Activated CD4-positive, alpha-beta T cell treated with anti-CD3 and anti-CD28 coated beads, Interleukin-10, Interleukin-2, amounts not matched to agents 100 ng/mL and 50 ng/mL, durations not matched to agents 16 hours and 8 hours (primary cell): ENCODE results near the gene LLCFC1.

ENCODE experiments used
- DNase-seq: peaks from one replicate; pipeline ENCODE4 v3.0.0-alpha.2; 2020

LLCFC1 gene

DNA sequence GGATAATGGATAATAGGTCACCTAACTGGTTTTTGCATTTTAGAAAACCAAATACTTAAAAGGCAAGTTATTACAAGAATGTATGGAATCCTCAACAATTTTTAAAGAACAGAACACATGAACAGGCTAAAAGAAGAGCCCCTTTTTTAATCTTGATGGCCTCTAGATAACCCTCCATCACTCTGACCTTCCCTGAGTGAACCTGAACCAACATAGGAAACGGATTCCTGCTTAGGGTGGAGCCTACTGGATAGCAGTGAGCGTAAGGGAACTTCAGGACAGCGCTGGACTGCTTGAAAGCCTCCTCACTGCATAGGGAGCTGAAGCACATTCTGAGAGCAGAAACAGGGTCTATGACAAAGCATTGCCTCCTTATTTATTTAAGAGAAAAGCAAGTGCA lies 26.2 kb upstream of the LLCFC1 start:
- no peak for DNase-seq

DNA sequence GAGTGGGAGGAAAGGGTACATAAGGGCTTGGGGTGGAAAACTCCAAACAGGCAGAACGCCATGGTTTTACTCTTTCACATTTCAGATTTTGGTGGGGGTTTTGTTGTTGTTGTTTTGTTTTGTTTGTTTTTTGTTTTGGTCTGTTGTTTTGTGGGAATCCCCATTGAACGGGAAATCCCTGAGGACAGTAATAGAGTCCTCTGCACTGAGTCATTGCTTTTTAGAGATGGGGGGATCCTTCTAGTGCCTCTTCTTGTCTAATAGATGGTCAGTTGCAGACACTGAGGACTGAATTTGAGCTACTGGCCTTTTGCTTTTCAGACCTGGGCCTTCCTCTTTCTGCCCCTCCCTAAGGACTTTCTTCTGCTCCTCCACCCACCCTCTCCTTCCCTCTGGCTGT lies 25.7 kb upstream of the LLCFC1 start:
- DNase-seq: no peak

DNA sequence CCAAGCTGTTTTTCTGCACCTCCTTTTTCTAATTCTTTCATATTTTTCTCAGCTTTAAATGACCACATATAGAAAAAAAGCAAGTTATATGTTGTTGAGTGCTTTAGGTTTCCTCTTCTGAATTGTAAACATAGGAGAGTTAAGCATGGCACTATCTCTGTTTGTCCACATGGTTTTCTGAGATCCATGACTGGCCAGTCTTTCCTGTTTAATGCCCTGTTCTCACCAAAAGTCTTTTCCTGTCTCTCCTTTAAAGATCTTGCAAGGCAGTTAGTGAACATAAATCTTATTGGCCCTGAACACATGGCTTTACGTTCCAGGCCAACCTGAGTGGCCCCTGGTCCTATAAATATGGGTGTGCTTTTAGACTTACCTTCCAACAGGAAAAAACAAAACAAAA lies 25.2 kb upstream of the LLCFC1 start:
- DNase-seq: no peak

DNA sequence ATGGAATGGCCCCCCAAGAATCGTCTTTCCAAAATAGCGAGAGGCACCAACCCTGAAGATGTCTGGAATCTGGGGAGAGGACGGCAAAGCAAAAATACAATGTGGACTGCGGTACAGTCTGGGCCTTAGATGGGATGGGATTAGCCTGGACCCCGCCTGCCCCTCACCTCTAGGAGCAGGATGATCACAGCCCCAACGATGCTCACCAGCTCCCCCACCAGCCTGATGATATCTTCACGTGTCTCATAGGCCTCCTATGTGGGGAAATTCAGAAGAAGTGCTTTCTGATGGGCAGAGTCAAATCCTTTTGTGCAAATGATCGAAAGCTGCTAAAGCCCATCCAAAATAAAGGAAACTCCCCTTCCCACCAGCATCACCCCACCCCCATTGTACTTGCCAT lies 24.0 kb upstream of the LLCFC1 start:
- DNase-seq: no peak

DNA sequence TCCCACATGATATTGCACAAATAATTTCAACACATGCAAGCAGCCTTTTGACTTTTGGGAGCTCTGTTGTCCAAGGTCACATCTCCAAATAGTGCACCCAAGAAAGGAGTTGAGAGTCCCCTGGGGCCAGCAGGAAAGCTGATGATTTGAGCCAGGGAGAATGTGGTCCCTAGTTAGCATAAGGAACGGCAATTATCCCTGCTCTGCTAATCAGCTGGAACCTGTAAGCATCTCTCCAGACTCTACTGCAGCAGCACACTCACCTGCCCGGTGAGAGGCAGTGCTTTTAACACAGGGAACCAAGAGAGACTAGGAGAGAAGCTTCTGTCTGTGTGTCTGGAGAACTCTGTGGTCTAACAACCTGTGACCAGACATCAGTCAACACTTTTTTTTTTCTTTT lies 22.8 kb upstream of the LLCFC1 start:
- DNase-seq: no peak

DNA sequence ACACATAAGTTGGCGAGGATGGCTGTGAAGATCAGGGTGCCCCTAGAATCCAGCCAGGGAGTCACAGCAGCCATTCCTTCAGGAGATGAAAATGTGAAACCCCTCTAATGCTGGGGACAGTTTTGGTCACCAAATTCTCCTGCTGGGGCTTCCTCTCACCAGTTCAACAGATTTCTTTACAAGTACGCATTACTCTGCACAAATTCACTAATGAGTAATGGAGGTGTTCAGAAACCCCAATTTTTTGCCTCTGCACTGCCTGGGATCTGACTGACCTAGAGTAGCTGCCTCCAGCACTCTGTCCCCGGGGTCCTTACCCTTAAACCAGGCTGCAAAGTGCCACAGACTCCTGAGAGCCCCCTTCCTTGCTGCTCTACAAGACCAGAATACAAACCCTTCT lies 21.8 kb upstream of the LLCFC1 start:
- DNase-seq: no peak

DNA sequence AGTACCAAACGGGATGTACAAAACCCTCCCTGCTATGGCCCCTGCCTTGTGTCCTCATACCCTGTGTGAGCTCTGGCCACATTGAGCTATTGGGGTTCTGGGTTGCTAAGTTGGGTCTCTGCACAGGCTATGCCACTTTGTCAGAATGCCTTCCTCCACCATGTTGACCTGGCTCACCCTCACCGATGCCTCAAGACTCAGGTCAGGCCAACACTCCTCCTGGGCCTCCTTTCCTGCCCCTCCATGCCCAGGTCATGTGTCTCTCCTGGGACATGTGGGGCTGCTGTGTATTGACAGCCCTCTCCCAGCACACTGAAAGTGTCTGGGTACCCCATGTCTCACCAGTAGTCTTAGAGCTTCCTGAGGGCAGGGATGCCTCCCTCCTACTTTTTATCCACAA lies 20.4 kb upstream of the LLCFC1 start:
- no peak for DNase-seq

DNA sequence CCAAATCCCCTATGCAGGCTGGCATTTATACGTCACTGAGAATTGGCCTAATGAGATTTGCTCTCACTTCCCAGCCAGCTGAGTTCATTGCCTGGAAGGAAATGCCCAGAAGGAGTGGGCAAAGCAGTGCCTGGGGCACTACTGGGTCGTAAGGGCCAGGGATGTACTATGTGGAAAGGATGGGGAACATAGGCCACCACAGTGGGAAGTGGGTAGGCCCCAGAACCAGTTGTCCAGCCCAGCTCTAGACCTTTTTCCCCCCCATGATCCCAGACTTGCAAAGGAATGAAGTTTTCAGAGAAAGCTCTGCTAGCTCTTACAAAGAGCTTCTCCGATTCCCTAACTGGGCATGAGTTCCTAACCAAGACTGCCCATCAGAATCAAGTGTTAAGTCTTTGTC lies 19.6 kb upstream of the LLCFC1 start:
- DNase-seq: no peak

DNA sequence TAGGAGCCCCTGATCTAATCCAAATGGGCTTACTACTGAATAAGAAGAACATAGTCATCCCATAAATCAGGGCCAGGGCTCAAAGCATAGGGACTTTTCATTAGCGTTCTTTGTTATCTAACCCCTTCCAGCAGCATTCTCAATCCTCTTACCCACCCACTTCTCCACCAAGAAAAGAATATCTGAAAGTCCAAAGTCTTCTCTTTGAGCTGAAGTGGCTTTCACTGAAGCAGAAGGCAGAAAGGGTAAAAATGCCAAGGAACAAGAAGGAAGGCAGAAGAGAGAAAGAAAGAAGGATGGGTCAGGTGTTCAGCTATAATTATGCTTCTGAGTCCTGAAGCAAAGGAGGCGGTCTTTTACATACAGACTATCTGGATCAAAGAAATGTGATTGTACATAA lies 15.9 kb upstream of the LLCFC1 start:
- no peak for DNase-seq

DNA sequence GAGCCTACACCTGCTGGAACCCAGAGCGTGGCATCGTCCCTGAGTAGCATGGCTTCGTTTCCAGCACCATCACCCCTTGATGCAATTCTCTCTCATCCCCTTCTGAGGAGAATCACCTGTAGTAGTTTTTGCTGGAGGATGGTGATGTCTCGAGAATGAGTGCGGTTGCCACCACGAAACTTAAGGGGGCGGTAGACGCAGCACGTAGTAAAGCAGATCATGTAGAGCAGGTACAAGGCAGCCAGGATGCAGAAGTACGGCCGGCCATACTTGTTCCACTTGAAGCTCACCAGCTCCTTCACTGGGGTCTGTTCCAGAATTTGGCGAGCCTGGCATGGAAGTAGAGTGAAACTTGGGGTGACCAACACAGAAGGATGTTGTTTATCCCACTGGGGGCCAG lies 13.9 kb upstream of the LLCFC1 start:
- DNase-seq: no peak

DNA sequence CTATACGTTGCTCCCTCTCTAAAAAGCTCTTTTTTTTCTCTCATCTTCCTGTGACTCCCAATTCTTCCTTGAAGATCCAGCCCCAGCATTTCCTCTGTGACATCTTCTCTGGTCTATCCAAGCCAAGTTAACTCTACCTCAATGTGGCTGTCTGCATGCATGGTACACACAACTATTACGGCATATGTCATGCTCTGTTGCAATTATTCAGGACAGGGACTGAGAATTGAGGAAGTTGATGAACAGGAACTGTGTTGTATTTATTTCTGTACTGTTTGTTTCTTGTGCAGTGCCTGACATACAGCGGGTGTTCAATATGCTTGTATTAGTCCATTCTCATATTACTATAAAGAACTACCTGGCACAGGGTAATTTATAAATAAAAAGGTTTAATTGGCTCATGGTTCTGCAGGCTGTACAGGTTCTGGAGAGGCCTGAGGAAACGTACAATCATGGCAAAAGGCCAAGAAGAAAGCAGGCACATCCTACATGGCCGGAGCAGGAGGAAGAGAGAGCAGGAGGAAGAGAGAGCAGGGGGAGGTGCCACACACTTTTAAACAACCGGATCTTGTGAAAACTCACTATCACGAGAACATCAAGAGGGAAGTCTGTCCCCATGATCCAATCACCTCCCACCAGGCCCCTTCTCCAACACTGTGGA lies 12.1 kb upstream of the LLCFC1 start:
- no peak for DNase-seq

DNA sequence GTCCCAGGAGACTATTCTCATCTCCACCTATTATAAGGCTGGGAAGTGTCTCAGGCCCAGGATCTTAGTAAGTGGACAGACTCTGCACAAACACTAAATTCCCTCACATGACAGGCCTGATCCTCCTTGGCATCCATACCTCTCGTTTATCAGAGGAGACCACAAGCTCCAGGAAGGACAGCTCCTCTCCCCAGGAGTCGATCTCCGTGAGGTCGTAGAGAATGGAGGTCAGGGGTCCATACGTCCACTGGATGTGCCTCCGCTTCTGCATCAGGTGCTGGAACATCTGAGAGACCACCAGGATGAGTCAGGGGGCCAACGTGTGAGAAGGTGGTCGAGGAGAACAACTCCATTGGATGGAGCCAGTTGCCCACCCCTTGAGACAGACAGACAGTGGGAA lies 11.3 kb upstream of the LLCFC1 start:
- no peak for DNase-seq

DNA sequence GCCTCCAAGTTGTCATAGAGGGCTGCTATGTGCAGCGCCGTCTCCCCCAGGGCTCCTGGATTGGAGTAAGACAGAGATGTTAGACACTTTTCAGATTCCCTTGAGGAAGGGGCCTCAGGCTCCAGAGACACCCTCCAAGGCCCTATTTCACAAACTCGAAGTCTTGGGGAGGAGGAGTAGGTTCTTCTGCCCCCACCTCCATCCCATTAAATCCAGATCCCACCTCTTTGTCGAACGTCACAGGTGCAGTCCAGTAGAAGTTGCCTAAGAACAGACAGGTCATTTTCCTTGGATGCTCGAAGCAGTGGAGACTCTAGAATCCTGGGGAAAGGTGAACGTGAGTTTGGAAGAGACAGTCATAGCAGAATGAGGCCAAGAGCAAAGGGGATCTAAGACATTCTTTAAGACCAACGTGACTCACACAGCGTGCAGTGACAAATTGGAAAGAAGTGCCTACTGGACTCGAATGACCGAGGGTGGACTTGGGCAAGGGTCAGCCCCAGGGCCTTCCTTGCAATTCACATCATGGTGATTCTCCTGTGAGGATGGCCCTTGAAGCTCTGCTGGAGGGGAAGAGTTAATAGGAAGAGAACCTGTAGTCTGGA lies 9.1 kb upstream of the LLCFC1 start:
- DNase-seq: no peak

DNA sequence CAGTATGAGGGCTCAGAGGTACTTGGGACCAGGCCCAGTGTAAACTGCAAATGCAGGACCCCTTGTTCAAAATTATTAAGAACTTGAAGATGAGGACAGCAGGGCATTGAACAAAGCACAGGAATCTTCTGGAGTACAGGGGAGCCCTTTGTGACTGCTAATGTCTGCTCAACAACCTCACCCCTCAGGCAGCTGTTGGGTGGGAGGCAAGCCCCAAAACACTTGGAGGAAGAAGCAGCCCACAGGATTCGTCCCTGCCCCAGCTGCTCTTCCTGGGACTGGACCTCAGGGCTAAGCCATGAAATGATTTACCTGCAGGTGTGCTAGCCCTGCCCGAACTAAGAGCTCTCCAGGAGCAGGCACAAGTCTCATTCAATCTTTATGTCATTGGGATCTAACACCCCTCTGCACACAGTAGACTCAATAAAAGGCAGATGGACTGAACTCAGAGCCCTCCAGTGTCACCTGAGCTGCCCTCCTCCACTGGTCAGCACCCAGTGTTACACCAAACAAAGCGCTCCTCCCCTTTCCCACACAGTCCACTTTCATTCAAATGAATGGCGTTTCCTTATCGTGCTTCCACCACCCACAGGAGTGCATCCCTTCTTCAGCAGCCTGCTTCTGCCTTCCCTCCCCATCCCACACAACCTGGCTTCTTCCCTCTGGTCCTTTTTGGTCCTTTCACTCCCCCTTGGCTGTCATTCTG lies 6.7 kb upstream of the LLCFC1 start:
- no peak for DNase-seq

DNA sequence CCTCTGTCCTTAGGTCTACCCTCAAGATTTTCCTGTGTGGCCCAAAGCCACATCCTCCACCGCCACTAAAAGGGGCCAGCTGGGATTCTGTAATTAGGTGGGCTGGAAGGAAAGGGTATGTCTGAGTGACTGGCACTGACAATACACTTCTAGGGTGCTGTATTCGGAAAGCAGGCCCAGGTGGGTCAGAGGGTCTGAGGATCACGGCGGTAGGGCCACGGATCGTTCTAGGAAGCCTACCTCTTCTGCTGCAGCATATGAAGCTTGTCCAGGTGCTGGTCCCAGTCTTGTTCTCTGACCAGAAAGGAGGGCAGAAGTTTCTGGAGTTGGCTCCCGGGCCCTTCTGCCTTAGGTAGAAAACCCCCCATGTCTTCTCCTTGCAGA lies 6.2 kb upstream of the LLCFC1 start:
- no peak for DNase-seq

DNA sequence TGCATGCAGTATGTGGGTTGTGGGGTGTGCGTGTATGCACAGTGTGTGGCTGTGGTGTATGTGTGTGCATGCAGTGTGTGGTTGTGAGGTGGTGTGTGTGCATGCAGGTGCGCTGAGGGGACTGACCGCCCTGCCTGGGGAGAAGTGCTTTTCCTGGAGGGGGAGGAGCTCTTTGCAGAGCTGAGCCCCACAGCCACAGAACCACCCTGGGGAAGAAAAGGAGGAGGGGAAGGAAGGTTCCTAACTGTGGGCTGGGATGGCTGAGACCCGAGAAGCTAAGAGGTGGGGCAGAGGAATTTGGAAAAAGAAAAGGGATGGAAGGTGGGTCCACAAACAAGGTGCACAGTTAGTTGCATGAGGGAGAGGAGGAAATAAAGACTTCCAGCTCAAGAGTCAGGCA lies 5.7 kb upstream of the LLCFC1 start, which contains the start of gene TRPV5:
Gene TRPV5 (minus strand): TSS at position 123 of the 400 bp plus-strand sequence. CDS start 287 bp downstream, outside the sequence.
- no peak for DNase-seq

DNA sequence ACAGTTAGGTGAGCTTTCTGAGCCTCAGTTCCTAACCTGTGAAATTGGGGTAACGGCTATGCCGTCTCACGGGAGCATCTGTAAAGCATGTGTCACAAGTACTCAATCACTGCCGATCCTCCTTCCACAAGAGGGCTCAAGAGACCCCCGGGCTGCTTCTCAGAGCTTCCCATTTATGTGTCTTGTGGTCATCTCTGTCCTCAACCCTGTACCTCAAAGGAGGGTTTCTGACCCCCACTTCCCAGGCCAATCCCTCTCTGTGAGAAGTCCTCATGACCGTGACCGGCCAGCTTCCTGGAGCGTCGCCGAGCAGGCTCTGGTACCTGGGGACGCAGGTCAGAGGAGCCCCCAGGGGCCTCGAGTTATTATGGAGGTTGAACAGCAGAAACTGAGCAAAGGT lies 5.2 kb upstream of the LLCFC1 start:
- DNase-seq: no peak

DNA sequence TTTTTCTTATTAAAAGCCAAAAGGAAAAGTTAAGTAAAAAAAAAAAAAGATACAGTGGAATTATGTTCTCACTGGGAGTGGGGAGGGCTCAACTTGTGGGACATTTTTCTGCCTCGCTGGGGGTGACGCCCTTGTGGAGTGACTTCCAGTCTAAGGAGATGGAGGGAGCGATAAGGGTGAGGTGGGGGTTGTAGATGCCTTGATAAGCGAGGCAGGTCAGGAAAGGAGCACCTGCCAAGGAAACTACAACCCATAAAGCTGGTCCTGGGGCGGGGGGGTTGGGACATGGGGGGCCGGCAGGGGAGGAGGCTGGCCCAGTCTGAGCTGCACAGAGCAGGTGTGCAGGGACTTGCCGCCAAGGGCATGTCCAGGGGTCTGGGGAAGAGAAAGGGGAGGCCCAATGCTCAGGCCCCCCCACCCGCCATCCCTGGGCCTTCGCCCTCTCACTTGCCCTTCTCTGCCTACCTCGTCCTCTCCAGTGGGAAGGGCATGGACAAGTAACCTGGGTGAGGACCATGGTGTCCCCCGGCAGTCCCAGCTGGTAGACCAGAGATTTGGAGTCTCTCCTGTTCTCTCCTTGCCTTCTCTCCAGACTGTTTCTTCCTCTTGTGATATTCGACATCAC lies 3.2 kb upstream of the LLCFC1 start:
- no peak for DNase-seq

DNA sequence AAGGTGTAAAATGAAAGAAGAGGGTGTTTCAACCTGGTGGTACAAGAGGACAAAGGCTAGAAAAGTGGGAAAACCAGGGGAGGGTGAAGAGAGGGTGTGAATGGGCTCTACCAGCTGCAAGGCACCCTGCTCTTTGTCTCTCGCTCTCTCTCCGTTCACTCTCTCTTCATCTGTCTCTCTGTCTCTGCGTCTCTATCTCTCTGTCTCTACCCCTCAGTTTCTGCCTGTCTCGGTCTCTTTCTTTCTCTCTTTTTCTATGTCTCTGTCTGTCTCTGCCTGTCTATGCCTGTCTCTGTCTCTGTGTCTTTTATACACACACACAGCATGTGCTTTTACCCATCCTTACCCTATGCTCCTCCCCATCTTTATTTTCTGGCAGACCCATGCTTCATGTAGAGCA lies 673 bp upstream of the LLCFC1 start:
- DNase-seq: no peak

DNA sequence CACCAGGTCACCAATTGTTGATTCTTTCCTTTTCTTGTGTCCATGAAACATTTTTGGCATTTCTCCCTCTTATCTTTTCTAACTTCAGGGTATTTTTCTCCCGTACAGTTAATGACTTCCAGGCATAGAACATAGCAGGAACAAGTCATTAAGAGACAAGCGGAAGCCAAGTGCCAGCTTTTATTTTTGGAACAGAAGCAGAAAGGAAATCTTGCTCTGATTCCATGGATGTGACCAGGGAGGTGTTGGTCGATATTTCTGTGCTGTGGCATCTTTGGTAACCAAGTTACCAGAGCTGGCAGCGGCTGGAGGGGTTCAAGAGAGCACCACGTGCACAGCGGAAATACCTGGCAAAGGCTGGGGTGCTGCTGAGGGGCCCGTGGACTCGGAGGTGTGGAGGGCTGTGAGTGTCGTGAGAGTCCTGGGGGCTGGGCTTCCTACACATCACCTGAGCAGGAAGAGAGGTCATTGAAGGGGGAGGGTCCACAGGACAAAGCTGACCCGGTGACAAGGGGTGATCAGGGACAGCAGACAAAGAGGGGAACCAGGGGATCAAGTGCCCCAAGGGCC lies 1.8 kb downstream of the LLCFC1 start:
- DNase-seq: no peak

DNA sequence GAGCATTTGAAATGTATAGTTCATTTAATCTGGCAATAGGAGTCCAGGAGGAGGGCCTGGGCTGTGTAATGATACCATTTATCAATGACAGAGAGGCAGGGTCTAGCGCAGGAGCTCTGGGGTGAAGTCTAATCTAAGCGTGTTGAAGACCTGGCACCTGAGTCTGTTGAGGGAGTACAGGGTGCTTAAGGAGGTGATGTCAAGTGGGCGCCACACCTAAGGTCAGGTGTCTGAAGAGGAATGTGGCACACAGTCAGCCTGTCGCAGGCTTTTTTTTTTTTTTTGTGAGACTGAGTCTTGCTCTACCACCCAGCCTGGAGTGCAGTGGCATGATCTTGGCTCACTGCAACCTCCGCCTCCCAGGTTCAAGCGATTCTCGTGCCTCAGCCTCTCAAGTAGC lies 2.3 kb downstream of the LLCFC1 start:
- no peak for DNase-seq

DNA sequence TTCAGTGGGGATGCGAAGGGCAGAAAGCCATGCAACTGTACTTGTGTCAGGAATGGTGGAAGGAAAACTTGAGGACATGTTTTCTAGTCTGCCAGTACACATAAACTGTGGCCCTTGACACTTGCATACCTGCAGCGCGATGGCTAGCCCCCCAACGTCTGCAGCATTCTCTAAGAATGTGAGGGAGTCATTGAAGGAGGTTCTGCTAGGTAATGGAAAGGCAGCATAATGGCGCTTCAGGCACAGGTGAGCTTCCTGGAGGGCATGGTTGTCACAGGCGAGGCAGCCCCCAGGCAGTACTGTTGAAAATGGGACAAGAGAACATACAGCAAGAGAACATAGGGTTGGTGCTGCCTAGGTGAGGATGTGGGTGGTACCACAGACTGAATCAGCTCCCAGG lies 3.5 kb downstream of the LLCFC1 start:
- DNase-seq: no peak

DNA sequence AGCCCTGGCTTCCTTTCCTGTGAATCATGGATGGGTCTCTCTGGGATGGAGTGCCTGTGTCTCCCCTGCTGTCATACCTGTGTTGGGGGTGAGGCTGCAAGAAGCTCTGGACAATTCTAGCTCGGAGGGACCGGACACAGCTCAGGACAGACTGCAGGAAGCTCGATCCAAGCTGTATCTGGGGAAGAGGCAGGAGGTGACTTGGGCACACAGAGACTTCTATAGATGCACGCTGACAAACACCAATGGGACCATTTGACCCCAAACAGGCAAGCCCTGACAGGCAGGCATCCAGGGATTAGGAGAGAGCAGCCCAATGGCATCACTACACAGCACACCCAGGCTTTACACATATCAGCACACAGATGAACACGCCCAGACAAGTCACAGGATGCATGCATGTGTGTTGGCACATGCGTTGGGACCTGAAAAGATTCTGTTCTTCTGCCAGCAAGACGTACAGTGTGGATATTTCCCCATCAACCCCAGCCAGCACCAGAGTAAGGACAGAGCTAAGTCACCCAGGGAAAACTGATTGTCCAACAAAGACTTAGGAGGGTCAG lies 4.5 kb downstream of the LLCFC1 start:
- no peak for DNase-seq
